Type B pancreatic cell (in vitro differentiated cells): ENCODE results near the gene FKBP5. TPM values are rescaled to one million over a fixed set of nuclear protein-coding genes. Genes with fewer than 3 reads are reported as not detected.

ENCODE experiments used
- DNase-seq: peaks from one replicate; pipeline ENCODE4 v3.0.0; 2021; ENCODE audit warnings: mixed read lengths; ENCODE audit not compliant: unreplicated experiment; ENCODE audit errors: extremely low spot score
- H3K27ac Mint-ChIP-seq: 2 replicates; pipeline ENCODE4 v1.8.0; 2021; ENCODE audit warnings: mild to moderate bottlenecking, mixed read lengths
- H3K27me3 Mint-ChIP-seq: 2 replicates; pipeline ENCODE4 v1.8.0; 2021; ENCODE audit warnings: mixed read lengths
- H3K36me3 Mint-ChIP-seq: 2 replicates; pipeline ENCODE4 v1.8.0; 2021; ENCODE audit warnings: mixed read lengths
- H3K4me1 Mint-ChIP-seq: one replicate; pipeline ENCODE4 v1.8.0; 2021; ENCODE audit warnings: mixed read lengths; ENCODE audit not compliant: unreplicated experiment
- H3K4me3 Mint-ChIP-seq: 2 replicates; pipeline ENCODE4 v1.8.0; 2021; ENCODE audit warnings: mild to moderate bottlenecking, mixed read lengths
- H3K9me3 Mint-ChIP-seq: 2 replicates; pipeline ENCODE4 v1.8.0; 2021; ENCODE audit warnings: mixed read lengths
- CTCF ChIP-seq: fragments of 200-600 bp; sonication (generic); conservative IDR thresholded peaks from 2 replicates; pipeline ENCODE4 v1.5.0; 2021; ENCODE audit warnings: antibody characterized with exemption, mild to moderate bottlenecking
- total RNA-seq: library from RNA; stranded (reverse); gene quantifications from 2 replicates; pipeline ENCODE4 v1.2.1, GENCODE V29; 2021; ENCODE audit warnings: low replicate concordance

FKBP5 gene
- total RNA-seq, 1 donor from 2014 or later, result 12.5 TPM

GRCh38 chr6:35561113-35561512, 127.6 kb downstream of the FKBP5 start:
- H3K36me3 Mint-ChIP-seq, result no peaks in the 10 kb centered on the region
- H3K4me3 Mint-ChIP-seq, result no peak overlapping the region
- no peak overlapping the region for H3K27ac Mint-ChIP-seq
- no peaks in the 10 kb centered on the region for H3K4me1 Mint-ChIP-seq
- TF ChIP-seq CTCF, result no peak
- no peaks in the 10 kb centered on the region for H3K9me3 Mint-ChIP-seq
- H3K27me3 Mint-ChIP-seq, result peaks cover 16% of the 10 kb centered on the region
- no peak for DNase-seq

GRCh38 chr6:35558571-35558970, 130.1 kb downstream of the FKBP5 start:
- Mint-ChIP-seq H3K36me3 (no peaks in the 10 kb centered on the region), H3K4me1 (no peaks in the 10 kb centered on the region), H3K9me3 (no peaks in the 10 kb centered on the region), H3K27ac (no peak overlapping the region), H3K27me3 (peaks cover 5% of the 10 kb centered on the region), H3K4me3 (no peak overlapping the region)
- no peak for TF ChIP-seq CTCF
- DNase-seq, result no peak

- Mint-ChIP-seq H3K27me3 (no peaks in the 10 kb centered on the region), H3K36me3 (no peaks in the 10 kb centered on the region), H3K27ac (no peak overlapping the region), H3K4me3 (no peak overlapping the region), H3K4me1 (no peaks in the 10 kb centered on the region), H3K9me3 (no peaks in the 10 kb centered on the region)
- DNase-seq, result no peak
- TF ChIP-seq CTCF, result no peak
Measured at GRCh38 chr6:35557239-35557638, 131.5 kb downstream of the FKBP5 start.

- Mint-ChIP-seq H3K36me3 (peaks cover 4% of the 10 kb centered on the region), H3K4me3 (no peak overlapping the region), H3K4me1 (no peaks in the 10 kb centered on the region), H3K27me3 (no peaks in the 10 kb centered on the region), H3K27ac (no peak overlapping the region), H3K9me3 (peaks cover 5% of the 10 kb centered on the region)
- no peak for TF ChIP-seq CTCF
- no peak for DNase-seq
Measured at GRCh38 chr6:35554811-35555210, 133.9 kb downstream of the FKBP5 start.

- no peak for DNase-seq
- peaks cover 4% of the 10 kb centered on the region for H3K36me3 Mint-ChIP-seq
- H3K27me3 Mint-ChIP-seq, result no peaks in the 10 kb centered on the region
- H3K4me3 Mint-ChIP-seq, result no peak overlapping the region
- H3K9me3 Mint-ChIP-seq, result peaks cover 5% of the 10 kb centered on the region
- no peak overlapping the region for H3K27ac Mint-ChIP-seq
- TF ChIP-seq CTCF, result no peak
- no peaks in the 10 kb centered on the region for H3K4me1 Mint-ChIP-seq
Measured at GRCh38 chr6:35553315-35553714, 135.4 kb downstream of the FKBP5 start.

GRCh38 chr6:35552285-35552917, 136.3 kb downstream of the FKBP5 start:
- H3K9me3 Mint-ChIP-seq, result peaks cover 5% of the 10 kb centered on the region
- H3K36me3 Mint-ChIP-seq, result peaks cover 4% of the 10 kb centered on the region
- TF ChIP-seq CTCF, result peak; percentile 85
- H3K4me1 Mint-ChIP-seq, result no peaks in the 10 kb centered on the region
- no peak overlapping the region for H3K27ac Mint-ChIP-seq
- H3K27me3 Mint-ChIP-seq, result no peaks in the 10 kb centered on the region
- no peak overlapping the region for H3K4me3 Mint-ChIP-seq
- no peak for DNase-seq
